BLaER1 treated with 17β-estradiol and CSF1 and Interleukin-3, amounts not matched to agents 10 nM and 100 nM (cell line): Measurements from ENCODE around the gene IGF2.
A peak's percentile ranks its signal among the peaks of the same experiment; 100 is the strongest.

Experiments
- H3K27ac ChIP-seq, 11 experiments: shearing (Covaris generic); formaldehyde crosslinking; 2 replicates each; pipeline ENCODE4 v1.8.1; 2022
- H3K27me3 ChIP-seq, 11 experiments: shearing (Covaris generic); formaldehyde crosslinking; 2 replicates each; pipeline ENCODE4 v1.8.1; 2022
- H3K36me3 ChIP-seq, 11 experiments: shearing (Covaris generic); formaldehyde crosslinking; 2 replicates each; pipeline ENCODE4 v1.8.1; 2022
- H3K4me1 ChIP-seq, 10 experiments: shearing (Covaris generic); formaldehyde crosslinking; 2 replicates each; pipeline ENCODE4 v1.8.1; 2022
- H3K4me2 ChIP-seq, 11 experiments: shearing (Covaris generic); formaldehyde crosslinking; 2 replicates each; pipeline ENCODE4 v1.8.1; 2022
- H3K4me3 ChIP-seq, 10 experiments: shearing (Covaris generic); formaldehyde crosslinking; 2 replicates each; pipeline ENCODE4 v1.8.1; 2022
- H3K9ac ChIP-seq, 11 experiments: shearing (Covaris generic); formaldehyde crosslinking; 2 replicates each; pipeline ENCODE4 v1.8.1; 2022
- H3K9me3 ChIP-seq, 11 experiments: shearing (Covaris generic); formaldehyde crosslinking; replicated peaks in 1 of 11; 2 replicates each; pipeline ENCODE4 v1.8.1; 2022
- H4K20me1 ChIP-seq, 11 experiments: shearing (Covaris generic); formaldehyde crosslinking; 2 replicates each; pipeline ENCODE4 v1.8.1; 2022
- Cebpa-rat ChIP-seq, 11 experiments: shearing (Covaris generic); IDR thresholded peaks; 2 replicates each; pipeline ENCODE4 v1.8.1; 2022

IGF2 gene

GRCh38 chr11:2173761-2174160 is 34.6 kb upstream of the IGF2 start:
- H3K9ac ChIP-seq = no peak overlapping the region
- no peak overlapping the region for H3K4me3 ChIP-seq
- no peak overlapping the region for H3K4me2 ChIP-seq
- peaks cover 17 to 35% (median 31%) of the 10 kb centered on the region in 11 experiments for H3K27me3 ChIP-seq
- TF ChIP-seq Cebpa-rat (IDR thresholded peaks at IDR 0.05) = no peak
- H3K36me3 ChIP-seq = no peaks in the 10 kb centered on the region
- peaks cover 0 to 12% (median 9%) of the 10 kb centered on the region in 10 experiments; a peak in 14 of 20 replicates for H3K4me1 ChIP-seq
- H3K9me3 ChIP-seq = no peaks in the 10 kb centered on the region
- no peak overlapping the region for H3K27ac ChIP-seq
- H4K20me1 ChIP-seq = peaks cover 0 to 32% (median 0%) of the 10 kb centered on the region in 11 experiments; a peak in 7 of 22 replicates

- Histone ChIP-seq H3K9me3 (no peaks in the 10 kb centered on the region), H3K9ac (no peak overlapping the region), H3K27ac (no peak overlapping the region), H3K36me3 (no peaks in the 10 kb centered on the region), H3K27me3 (peaks cover 18 to 40% (median 36%) of the 10 kb centered on the region in 11 experiments), H3K4me2 (no peak overlapping the region), H4K20me1 (peaks cover 0 to 33% (median 0%) of the 10 kb centered on the region in 11 experiments; a peak in 8 of 22 replicates), H3K4me3 (no peak overlapping the region), H3K4me1 (peaks cover 0 to 9% (median 7%) of the 10 kb centered on the region in 10 experiments; a peak in 9 of 20 replicates)
- no peak for TF ChIP-seq Cebpa-rat (IDR thresholded peaks at IDR 0.05)
These were observed 34.0 kb upstream of the IGF2 start for GRCh38 chr11:2173150-2173693.

GRCh38 chr11:2172676-2173075 is 33.5 kb upstream of the IGF2 start:
- Histone ChIP-seq H3K4me3 (no peak overlapping the region), H3K9ac (no peak overlapping the region), H3K4me2 (no peak overlapping the region), H3K27me3 (peaks cover 18 to 46% (median 41%) of the 10 kb centered on the region in 11 experiments), H3K4me1 (peaks cover 0 to 9% (median 7%) of the 10 kb centered on the region in 10 experiments; a peak in 9 of 20 replicates), H3K9me3 (no peaks in the 10 kb centered on the region), H4K20me1 (peaks cover 0 to 33% (median 0%) of the 10 kb centered on the region in 11 experiments; a peak in 8 of 22 replicates), H3K36me3 (no peaks in the 10 kb centered on the region), H3K27ac (no peak overlapping the region)
- no peak for TF ChIP-seq Cebpa-rat (IDR thresholded peaks at IDR 0.05)

GRCh38 chr11:2171591-2172003 is 32.4 kb upstream of the IGF2 start, which contains the start of gene TH:
Gene TH (minus strand): TSS chr11:2171815. CDS start chr11:2171786, 29 bp downstream.
- Histone ChIP-seq H3K27ac (no peak within 1 kb of the TSS), H3K4me1 (peaks cover 0 to 15% (median 7%) of the 10 kb centered on the region in 10 experiments; a peak in 9 of 20 replicates), H3K36me3 (no peaks in the 10 kb centered on the region), H4K20me1 (peaks cover 0 to 33% (median 2%) of the 10 kb centered on the region in 11 experiments; a peak in 8 of 22 replicates), H3K9me3 (no peaks in the 10 kb centered on the region), H3K27me3 (peaks cover 25 to 56% (median 52%) of the 10 kb centered on the region in 11 experiments), H3K4me3 (no peak within 1 kb of the TSS), H3K9ac (no peak within 1 kb of the TSS), H3K4me2 (no peak within 1 kb of the TSS)
- TF ChIP-seq Cebpa-rat (IDR thresholded peaks at IDR 0.05) = no peak

GRCh38 chr11:2169626-2170570 is 30.7 kb upstream of the IGF2 start:
- no peak overlapping the region for H3K4me3 ChIP-seq
- peaks cover 0 to 25% (median 7%) of the 10 kb centered on the region in 10 experiments; a peak in 8 of 20 replicates for H3K4me1 ChIP-seq
- no peaks in the 10 kb centered on the region for H3K9me3 ChIP-seq
- peaks cover 0 to 32% (median 6%) of the 10 kb centered on the region in 11 experiments; a peak in 11 of 22 replicates for H4K20me1 ChIP-seq
- H3K4me2 ChIP-seq = peak overlapping the region in 8 of 11 experiments; percentile 5 to 45 (median 28); a peak in 7 of 22 replicates
- TF ChIP-seq Cebpa-rat (IDR thresholded peaks at IDR 0.05) = no peak
- H3K27me3 ChIP-seq = peaks cover 35 to 73% (median 69%) of the 10 kb centered on the region in 11 experiments
- no peaks in the 10 kb centered on the region for H3K36me3 ChIP-seq
- H3K27ac ChIP-seq = no peak overlapping the region
- H3K9ac ChIP-seq = peak overlapping the region in 1 of 11 experiments; percentile 38; a peak in 1 of 22 replicates

GRCh38 chr11:2169005-2169378 is 29.8 kb upstream of the IGF2 start:
- Histone ChIP-seq H3K27me3 (peaks cover 35 to 82% (median 70%) of the 10 kb centered on the region in 11 experiments), H3K36me3 (no peaks in the 10 kb centered on the region), H3K4me3 (no peak overlapping the region), H3K4me1 (peaks cover 0 to 27% (median 7%) of the 10 kb centered on the region in 10 experiments; a peak in 8 of 20 replicates), H3K9me3 (no peaks in the 10 kb centered on the region), H3K27ac (no peak overlapping the region), H4K20me1 (peaks cover 0 to 32% (median 2%) of the 10 kb centered on the region in 11 experiments; a peak in 11 of 22 replicates), H3K9ac (no peak overlapping the region), H3K4me2 (peak overlapping the region in 4 of 11 experiments; percentile 5 to 45 (median 27); a peak in 2 of 22 replicates)
- no peak for TF ChIP-seq Cebpa-rat (IDR thresholded peaks at IDR 0.05)

- H3K9me3 ChIP-seq = no peaks in the 10 kb centered on the region
- H3K27ac ChIP-seq = no peak overlapping the region
- no peak for TF ChIP-seq Cebpa-rat (IDR thresholded peaks at IDR 0.05)
These were observed 29.3 kb upstream of the IGF2 start for GRCh38 chr11:2168286-2169004.

More at GRCh38 chr11:2168286-2169004, 29.3 kb upstream of the IGF2 start:
- Histone ChIP-seq H4K20me1 (peaks cover 0 to 32% (median 0%) of the 10 kb centered on the region in 11 experiments; a peak in 10 of 22 replicates), H3K27me3 (peaks cover 35 to 84% (median 70%) of the 10 kb centered on the region in 11 experiments), H3K9ac (no peak overlapping the region), H3K4me3 (no peak overlapping the region), H3K4me1 (peaks cover 0 to 32% (median 7%) of the 10 kb centered on the region in 10 experiments; a peak in 8 of 20 replicates), H3K36me3 (no peaks in the 10 kb centered on the region), H3K4me2 (no peak overlapping the region)
